NCI-H1105 (cell line): ENCODE data around the gene ERAS.
A peak's percentile ranks its signal among the peaks of the same experiment; 100 is the strongest.
"Not testable (repeated sequence)": the region's sequence is repeated elsewhere in the genome, so short reads cannot be mapped to it uniquely, and the experiment has no call there.

Source experiments
- DNase-seq: peaks from one replicate; lab custom pipeline; 2025; lab: John Stamatoyannopoulos, UW

Gene ERAS

DNA sequence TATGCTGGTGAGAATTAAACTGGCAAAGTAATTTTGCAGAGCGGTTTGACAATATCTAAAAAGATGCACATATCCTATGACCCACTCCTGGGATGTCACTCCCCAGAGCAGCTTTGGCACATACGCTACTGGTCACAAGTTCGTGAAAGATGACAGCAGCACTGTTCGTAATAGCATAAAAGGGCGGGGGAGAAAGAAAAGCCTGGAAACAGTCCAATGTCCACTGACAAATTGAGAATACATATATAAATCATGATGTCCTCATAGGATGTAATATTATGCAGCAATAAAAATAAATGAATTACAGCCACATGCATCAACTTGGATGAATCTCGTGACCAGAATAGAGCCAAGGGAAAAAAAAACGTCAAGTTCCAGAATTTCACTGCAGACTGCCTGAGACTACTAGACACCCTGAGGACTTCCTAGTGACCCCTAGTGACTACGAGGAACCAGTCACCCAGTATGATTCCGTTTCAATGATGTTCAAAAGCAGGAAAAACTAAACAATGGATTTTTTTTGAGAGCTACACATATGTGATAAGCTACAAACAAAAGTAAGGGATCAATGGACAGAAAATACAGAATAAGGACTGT is 7.3 kb downstream of the ERAS start:
- no peak for DNase-seq

DNA sequence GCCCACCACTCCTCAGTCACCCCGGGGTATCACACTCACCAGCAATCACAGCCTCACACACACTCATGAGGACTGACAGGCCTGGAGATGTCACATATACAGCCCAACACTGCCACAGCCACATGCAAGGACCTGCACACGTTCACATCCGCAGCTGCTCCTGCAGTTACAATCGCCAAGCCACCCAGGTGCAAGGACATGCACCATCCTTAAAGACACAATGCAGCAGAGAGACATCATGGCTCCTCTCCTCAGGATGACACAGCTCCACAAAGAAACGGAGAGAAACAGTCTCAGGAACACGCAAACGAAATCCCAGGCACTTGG is 8.0 kb downstream of the ERAS start:
- DNase-seq = no peak

DNA sequence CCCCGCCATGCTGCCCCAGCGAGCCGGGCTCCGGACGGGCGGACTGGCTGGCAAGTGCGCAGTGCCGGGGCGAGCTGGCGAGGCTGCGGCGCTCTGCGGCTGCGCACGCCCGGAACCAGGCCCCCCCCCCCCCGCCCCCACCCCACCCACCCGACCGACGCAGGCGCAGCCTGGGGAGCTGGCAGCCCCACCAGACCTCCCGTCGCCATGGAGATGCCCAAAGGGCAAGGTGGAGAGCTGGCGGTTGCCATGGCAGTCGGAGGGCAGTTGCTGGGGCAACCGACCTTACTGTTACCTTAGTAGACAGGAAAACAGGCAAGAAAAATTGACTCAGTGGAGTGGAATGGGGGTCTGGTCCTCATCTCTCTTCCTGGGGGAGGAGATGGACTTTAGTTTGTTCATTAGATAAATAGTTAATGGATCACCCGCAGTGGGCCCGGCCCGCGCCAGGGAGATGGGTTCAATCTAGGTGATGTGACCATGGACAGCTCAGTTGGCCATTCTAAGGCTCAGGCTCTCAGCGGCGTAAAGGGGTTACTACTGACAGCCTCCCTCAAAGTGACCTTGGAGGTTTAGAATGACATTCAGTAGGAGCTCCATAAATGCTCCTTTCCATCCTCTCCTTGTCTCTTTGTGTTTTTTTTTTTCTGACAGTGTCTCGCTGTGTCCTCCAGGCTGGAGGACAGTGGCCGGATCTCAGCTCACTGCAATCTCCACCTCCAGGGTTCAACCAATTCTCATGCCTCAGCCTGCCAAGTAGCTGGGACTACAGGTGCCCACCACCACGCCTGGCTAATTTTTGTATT is 9.4 kb downstream of the ERAS start, which contains the start of gene PCSK1N:
TSS of gene PCSK1N (minus strand) at position 87 of the 806 bp plus-strand sequence. CDS start at position 9, 78 bp downstream.
- peak; percentile 90 for DNase-seq

DNA sequence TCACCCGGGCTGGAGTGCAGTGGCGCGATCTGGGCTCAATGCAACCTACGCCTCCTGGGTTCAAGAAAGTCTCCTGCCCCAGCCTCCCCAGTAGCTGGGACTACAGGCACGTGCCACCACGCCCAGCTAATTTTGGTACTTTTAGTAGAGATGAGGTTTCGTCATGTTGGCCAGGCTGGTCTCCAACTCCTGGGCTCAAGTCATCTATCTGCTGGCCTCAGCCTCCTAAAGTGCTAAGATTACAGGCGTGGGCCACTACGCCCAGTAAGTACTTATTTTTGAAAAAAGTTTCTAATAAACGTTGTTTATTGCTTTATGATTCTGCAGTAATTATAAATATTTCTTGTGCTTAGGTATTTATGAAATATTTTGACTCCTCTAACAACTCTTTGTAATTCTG is 13.4 kb downstream of the ERAS start:
- DNase-seq = no peak

DNA sequence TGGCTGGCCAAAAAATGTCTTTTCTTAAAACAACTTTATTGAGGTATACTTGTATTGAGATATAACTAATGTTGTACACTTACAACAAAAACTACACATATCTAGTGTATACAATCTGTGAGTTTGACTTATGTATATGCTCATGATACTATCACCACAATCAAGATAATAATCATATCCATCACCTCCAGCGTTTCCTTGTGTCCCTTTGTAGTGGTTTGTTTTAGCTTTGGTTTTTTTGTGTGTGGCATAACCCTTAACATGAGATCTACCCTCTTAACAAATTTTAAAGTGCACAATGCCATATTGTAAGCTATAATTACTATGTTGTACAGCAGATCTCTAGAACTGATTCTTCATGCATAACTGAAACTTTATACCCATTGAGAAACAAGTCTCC is 22.5 kb downstream of the ERAS start:
- DNase-seq = no peak

DNA sequence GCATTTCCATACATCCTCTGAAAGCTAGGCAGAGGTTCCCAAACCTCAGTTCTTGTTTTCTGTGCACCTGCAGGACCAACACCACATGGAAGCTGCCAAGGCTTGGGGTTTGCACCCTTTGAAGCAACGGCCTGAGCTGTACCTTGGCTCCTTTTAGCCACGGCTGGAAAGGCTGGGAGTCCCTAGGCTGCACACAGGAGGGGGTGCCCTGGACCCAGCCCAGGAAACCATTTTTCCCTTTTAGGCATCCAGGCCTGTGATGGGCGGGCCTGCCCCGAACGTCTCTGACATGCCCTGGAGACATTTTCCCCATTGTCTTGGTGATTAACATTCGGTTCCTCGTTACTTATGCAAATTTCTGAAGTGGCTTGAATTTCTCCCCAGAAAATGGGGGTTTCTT is 26.5 kb downstream of the ERAS start:
- DNase-seq = no peak

DNA sequence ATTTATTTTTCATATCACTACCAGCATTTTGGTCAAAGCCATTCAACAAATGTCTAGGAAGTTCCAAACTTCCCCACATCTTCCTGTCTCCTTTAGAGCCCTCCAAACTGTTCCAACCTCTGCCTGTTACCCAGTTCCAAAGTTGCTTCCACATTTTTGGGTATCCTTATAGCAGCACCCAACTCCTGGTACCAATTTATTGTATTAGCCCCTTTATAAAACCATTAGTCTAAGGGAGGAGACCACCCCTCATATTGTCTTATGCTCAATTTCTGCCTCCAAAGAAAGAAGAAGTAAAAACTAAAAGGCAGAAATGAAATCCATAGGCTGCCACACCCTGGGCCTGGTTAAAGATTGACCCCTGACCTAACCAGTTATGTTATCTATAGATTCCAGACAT is 27.2 kb downstream of the ERAS start:
- DNase-seq = not testable (repeated sequence)

DNA sequence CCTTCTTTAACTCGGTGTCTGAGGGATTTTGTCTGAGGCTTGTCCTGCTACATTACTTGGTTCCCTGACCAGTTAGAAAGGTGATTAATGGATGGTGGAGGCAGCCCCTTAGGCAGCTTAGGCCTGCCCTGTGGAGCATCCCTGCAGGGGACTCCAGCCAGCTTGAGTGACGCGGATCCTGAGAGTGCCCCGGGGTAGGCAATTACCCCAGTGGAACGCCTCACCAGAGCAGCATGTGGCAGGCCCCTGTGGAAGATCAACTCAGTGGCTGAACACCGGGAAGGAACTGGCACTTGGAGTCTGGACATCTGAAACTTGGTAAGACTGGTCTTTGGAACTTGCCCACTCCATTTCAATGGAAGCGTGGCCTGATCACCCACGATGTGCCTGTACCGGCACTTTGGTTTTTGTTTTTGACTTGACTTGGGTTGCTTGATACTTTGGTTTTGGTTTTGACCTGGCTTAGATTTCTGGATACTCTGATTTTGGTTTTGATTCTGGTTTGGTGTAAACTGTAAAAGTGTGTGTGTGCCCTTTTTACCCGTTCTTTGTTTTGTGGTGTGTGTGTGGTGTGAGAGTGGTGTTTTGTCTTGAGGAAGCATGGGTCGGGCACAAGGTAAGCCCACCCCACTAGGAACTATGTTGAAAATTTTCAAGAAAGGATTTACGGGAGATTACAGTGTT is 27.9 kb downstream of the ERAS start:
- DNase-seq = not testable (repeated sequence)

DNA sequence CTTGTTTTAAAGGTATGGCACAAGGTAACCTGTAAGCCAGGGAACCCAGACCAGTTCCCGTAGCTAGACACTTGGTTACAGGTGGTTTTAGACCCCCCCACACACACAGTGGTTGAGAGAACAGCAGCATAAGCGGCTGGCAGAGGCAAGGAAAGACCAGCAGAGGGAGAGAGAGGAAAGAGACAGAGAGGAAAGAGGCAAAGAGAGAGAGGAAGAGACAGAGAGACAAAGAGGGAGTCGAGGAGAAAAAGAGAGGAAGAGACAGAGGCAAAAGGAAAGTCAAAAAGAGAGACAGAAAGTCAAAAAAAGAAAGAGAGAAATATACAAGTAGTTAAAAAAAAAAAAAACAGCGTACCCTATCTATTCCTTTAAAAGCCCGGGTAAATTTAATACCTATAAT is 28.6 kb downstream of the ERAS start:
- DNase-seq = no peak

DNA sequence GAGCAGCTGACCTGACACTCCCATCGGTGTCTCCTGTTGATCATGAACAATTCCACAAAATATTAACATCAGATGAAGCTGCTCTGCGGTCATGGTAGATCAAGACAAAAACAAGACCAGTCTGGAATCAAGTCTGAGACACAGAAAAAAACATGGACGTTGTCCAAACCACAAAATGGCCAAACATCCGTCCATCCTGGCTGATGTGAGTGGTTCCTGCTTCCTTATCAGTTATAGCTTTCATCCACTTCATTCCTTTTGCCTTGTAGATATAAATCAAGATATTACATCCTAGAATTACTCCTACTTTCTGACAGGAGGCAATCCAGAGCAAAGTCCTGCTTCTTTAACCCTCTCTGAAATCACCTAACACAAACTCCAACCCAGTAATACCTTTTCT is 37.9 kb downstream of the ERAS start:
- DNase-seq = no peak

DNA sequence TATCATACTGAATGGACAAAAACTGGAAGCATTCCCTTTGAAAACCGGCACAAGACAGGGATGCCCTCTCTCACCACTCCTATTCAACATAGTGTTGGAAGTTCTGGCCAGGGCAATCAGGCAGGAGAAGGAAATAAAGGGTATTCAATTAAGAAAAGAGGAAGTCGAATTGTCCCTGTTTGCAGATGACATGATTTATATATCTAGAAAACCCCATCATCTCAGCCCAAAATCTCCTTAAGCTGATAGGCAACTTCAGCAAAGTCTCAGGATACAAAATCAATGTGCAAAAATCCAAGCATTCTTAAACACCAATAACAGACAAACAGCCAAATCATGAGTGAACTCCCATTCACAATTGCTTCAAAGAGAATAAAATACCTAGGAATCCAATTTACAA is 45.7 kb downstream of the ERAS start:
- not testable (repeated sequence) for DNase-seq

DNA sequence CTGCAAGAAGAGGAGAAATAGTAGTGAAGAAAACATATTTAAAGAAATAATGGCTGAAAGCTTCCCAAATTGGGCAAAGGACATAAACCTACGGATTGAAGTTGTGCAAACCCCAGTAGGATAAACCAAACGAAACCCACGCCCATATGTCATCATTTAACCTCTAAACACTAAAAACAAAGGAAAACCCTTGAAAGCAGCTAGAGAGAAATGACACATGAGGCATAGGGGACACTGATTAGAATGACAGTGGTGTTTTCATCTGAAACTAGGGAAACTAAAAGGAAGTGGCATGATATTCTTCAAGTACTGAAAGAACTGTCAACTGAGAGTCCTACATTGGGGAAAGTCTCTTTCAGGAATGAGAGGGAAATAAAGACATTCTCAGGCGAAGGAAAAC is 50.6 kb downstream of the ERAS start:
- not testable (repeated sequence) for DNase-seq
